H1 (cell line): ENCODE data around the gene LRRC4C. TPM values are rescaled to one million over a fixed set of nuclear protein-coding genes. Genes with fewer than 3 reads are reported as not detected.

ENCODE experiments used
- CTCF ChIA-PET: fragments of 300-600 bp; sonication (Branson Sonifier 250); formaldehyde crosslinking; loops from one replicate; lab custom pipeline; 2021; ENCODE audit not compliant: partially characterized antibody; lab: Charles Lee
- POLR2A ChIA-PET: fragments of 300-600 bp; sonication (Branson Sonifier 250); formaldehyde crosslinking; loops from one replicate; lab custom pipeline; 2021; ENCODE audit warnings: inconsistent platforms; ENCODE audit not compliant: partially characterized antibody; lab: Charles Lee
- DNase-seq, 2 experiments: peaks; one replicate each; pipeline versions ENCODE4 v3.0.0 to v3.0.0-alpha.2; 2010 to 2022; ENCODE audit warnings: low spot score in 2 of 2, low read depth in 1 of 2, mixed read lengths in 1 of 2
- FAIRE-seq: peaks from 2 replicates; lab custom pipeline; 2011; peaks lifted over from hg19 to GRCh38; lab: Jason Lieb, UNC
- H2AFZ ChIP-seq: 2 replicates; pipeline ENCODE4 v1.8.1; 2012; ENCODE audit warnings: low read length, inconsistent platforms
- H2AK5ac ChIP-seq: 2 replicates; pipeline ENCODE4 v1.6.1; 2013; ENCODE audit warnings: low read depth, low read length
- H2BK120ac ChIP-seq: replicated peaks from 2 replicates; pipeline ENCODE3; 2013; ENCODE audit warnings: low read depth, low read length, inconsistent platforms
- H2BK12ac ChIP-seq: 2 replicates; pipeline ENCODE4 v1.6.1; 2013; ENCODE audit warnings: low read depth, low read length
- H2BK15ac ChIP-seq: 2 replicates; pipeline ENCODE4 v1.6.1; 2013; ENCODE audit warnings: low read length
- H2BK20ac ChIP-seq: 2 replicates; pipeline ENCODE4 v1.6.1; 2013; ENCODE audit warnings: low read length
- H2BK5ac ChIP-seq: 2 replicates; pipeline ENCODE4 v1.6.1; 2013; ENCODE audit warnings: low read depth, low read length
- H3K14ac ChIP-seq: 2 replicates; pipeline ENCODE4 v1.6.1; 2013; ENCODE audit warnings: inconsistent platforms; ENCODE audit not compliant: insufficient read length
- H3K18ac ChIP-seq: 2 replicates; pipeline ENCODE4 v1.6.1; 2013; ENCODE audit warnings: low read length; ENCODE audit errors: extremely low read depth
- H3K23ac ChIP-seq: 2 replicates; pipeline ENCODE4 v1.6.1; 2013; ENCODE audit warnings: inconsistent platforms; ENCODE audit not compliant: insufficient read length
- H3K23me2 ChIP-seq: 2 replicates; pipeline ENCODE4 v1.6.1; 2013; ENCODE audit warnings: low read depth, low read length
- H3K27ac ChIP-seq: 2 replicates; pipeline ENCODE4 v1.6.1; 2011; ENCODE audit warnings: low read depth, low read length, inconsistent platforms
- H3K27me3 ChIP-seq, 4 experiments: replicated peaks in 1 of 4; 1 replicate in 1 of 4; 2 replicates in 3 of 4; pipeline versions ENCODE4 v1.6.1 to v1.8.1; 2011 to 2013; ENCODE audit warnings: low read length in 3 of 4, mild to moderate bottlenecking in 3 of 4, inconsistent platforms in 2 of 4, mixed read lengths in 2 of 4, moderate library complexity in 1 of 4; ENCODE audit not compliant: control insufficient read depth in 3 of 4, insufficient read depth in 3 of 4; ENCODE audit errors: extremely low read depth in 1 of 4
- H3K36me3 ChIP-seq, 4 experiments: 2 replicates each; pipeline versions ENCODE4 v1.6.1 to v1.8.1; 2011 to 2013; ENCODE audit warnings: mild to moderate bottlenecking in 4 of 4, low read length in 3 of 4, moderate library complexity in 2 of 4, control low read depth in 1 of 4, inconsistent platforms in 1 of 4; ENCODE audit not compliant: insufficient read depth in 4 of 4, control insufficient read depth in 2 of 4
- H3K4ac ChIP-seq: replicated peaks from 2 replicates; pipeline ENCODE3; 2013; ENCODE audit warnings: low read length, low read depth, mixed read lengths, inconsistent platforms; ENCODE audit not compliant: insufficient read length
- H3K4me1 ChIP-seq, 4 experiments: replicated peaks in 1 of 4; 1 replicate in 1 of 4; 2 replicates in 3 of 4; pipeline versions ENCODE4 v1.6.1 to v1.8.1; 2011 to 2013; ENCODE audit warnings: low read length in 3 of 4, inconsistent platforms in 2 of 4, mixed read lengths in 1 of 4; ENCODE audit not compliant: insufficient read depth in 4 of 4, control insufficient read depth in 3 of 4
- H3K4me2 ChIP-seq, 2 experiments: 2 replicates each; pipeline versions ENCODE4 v1.6.1 to v1.8.1; 2011 to 2013; ENCODE audit warnings: low read depth in 2 of 2, low read length in 2 of 2, control low read depth in 1 of 2, inconsistent platforms in 1 of 2, mild to moderate bottlenecking in 1 of 2; ENCODE audit not compliant: insufficient read depth in 1 of 2
- H3K4me3 ChIP-seq, 4 experiments: fragments of 200-600, 300-600 bp in 1 of 4; sonication (generic), shearing (Covaris generic), sonication (Bioruptor Twin) in 1 of 4; 2 replicates each; pipeline versions ENCODE4 v1.5.1 to v1.8.1; 2011 to 2016; ENCODE audit warnings: low read length in 4 of 4, low read depth in 3 of 4, control low read depth in 2 of 4, inconsistent platforms in 2 of 4, mild to moderate bottlenecking in 2 of 4, mixed read lengths in 1 of 4, moderate library complexity in 1 of 4; ENCODE audit not compliant: insufficient read depth in 2 of 4; ENCODE audit errors: extremely low read depth in 1 of 4
- H3K56ac ChIP-seq: replicated peaks from 2 replicates; pipeline ENCODE3; 2013; ENCODE audit warnings: low read depth, mild to moderate bottlenecking, mixed read lengths, low read length, inconsistent platforms; ENCODE audit not compliant: insufficient read length
- H3K79me1 ChIP-seq: 2 replicates; pipeline ENCODE4 v1.6.1; 2013; ENCODE audit warnings: low read depth, low read length, control low read depth
- H3K79me2 ChIP-seq, 2 experiments: 2 replicates each; pipeline versions ENCODE4 v1.6.1 to v1.8.1; 2012 to 2013; ENCODE audit warnings: low read length in 2 of 2, mild to moderate bottlenecking in 2 of 2, inconsistent platforms in 1 of 2; ENCODE audit not compliant: insufficient read depth in 2 of 2, control insufficient read depth in 1 of 2
- H3K9ac ChIP-seq, 4 experiments: replicated peaks in 1 of 4; 1 replicate in 1 of 4; 2 replicates in 3 of 4; pipeline versions ENCODE4 v1.6.1 to v1.8.1; 2011 to 2013; ENCODE audit warnings: low read depth in 3 of 4, low read length in 3 of 4, control low read depth in 2 of 4, mild to moderate bottlenecking in 2 of 4, moderate library complexity in 2 of 4, inconsistent platforms in 1 of 4; ENCODE audit errors: extremely low read depth in 1 of 4
- H3K9me3 ChIP-seq, 2 experiments: 2 replicates each; pipeline versions ENCODE4 v1.6.1 to v1.8.1; 2012 to 2013; ENCODE audit warnings: mild to moderate bottlenecking in 2 of 2, moderate library complexity in 2 of 2, control low read depth in 1 of 2, inconsistent platforms in 1 of 2, low read depth in 1 of 2, low read length in 1 of 2, mixed read lengths in 1 of 2; ENCODE audit not compliant: insufficient read depth in 2 of 2
- H4K20me1 ChIP-seq, 2 experiments: replicated peaks in 1 of 2; 2 replicates each; pipeline versions ENCODE3 to v1.8.1; 2011 to 2013; ENCODE audit warnings: inconsistent platforms in 2 of 2, low read length in 2 of 2, mild to moderate bottlenecking in 1 of 2; ENCODE audit not compliant: insufficient read depth in 2 of 2, control insufficient read depth in 1 of 2
- H4K5ac ChIP-seq: 2 replicates; pipeline ENCODE4 v1.6.1; 2013; ENCODE audit warnings: low read length, low read depth, mixed read lengths, inconsistent platforms; ENCODE audit not compliant: insufficient read length
- H4K8ac ChIP-seq: 2 replicates; pipeline ENCODE4 v1.8.0; 2013; ENCODE audit warnings: mild to moderate bottlenecking, moderate library complexity, low read length, inconsistent platforms; ENCODE audit not compliant: insufficient read depth; ENCODE audit errors: extremely low read depth
- H4K91ac ChIP-seq: replicated peaks from 2 replicates; pipeline ENCODE3; 2013; ENCODE audit warnings: low read length, mixed read lengths, inconsistent platforms; ENCODE audit not compliant: insufficient read length
- BACH1 ChIP-seq: IDR thresholded peaks from 2 replicates; pipeline ENCODE4 v1.6.1; 2012; ENCODE audit warnings: low read length, improper control_type of control experiment
- CTBP2 ChIP-seq: IDR thresholded peaks from 2 replicates; pipeline ENCODE4 v1.7.0; 2011; ENCODE audit warnings: borderline replicate concordance, mild to moderate bottlenecking, moderate library complexity, mixed read lengths, low read length; ENCODE audit not compliant: insufficient read depth, insufficient read length
- EP300 ChIP-seq, 2 experiments: IDR thresholded peaks; 1 replicate in 1 of 2; 2 replicates in 1 of 2; pipeline ENCODE4 v1.6.1; 2011 to 2012; ENCODE audit warnings: low read depth in 2 of 2, low read length in 2 of 2, mild to moderate bottlenecking in 2 of 2, borderline replicate concordance in 1 of 2, inconsistent platforms in 1 of 2, moderate library complexity in 1 of 2
- FOSL1 ChIP-seq: IDR thresholded peaks from 2 replicates; pipeline ENCODE4 v1.6.1; 2011; ENCODE audit warnings: mild to moderate bottlenecking, low read depth, low read length, moderate library complexity; ENCODE audit not compliant: insufficient read depth
- JUND ChIP-seq: IDR thresholded peaks from 2 replicates; pipeline ENCODE4 v1.6.1; 2011; ENCODE audit warnings: mild to moderate bottlenecking, improper control_type of control experiment, low read length
- KDM5A ChIP-seq: fragments of 200-600 bp; IDR thresholded peaks from 2 replicates; pipeline ENCODE4 v1.7.1; 2012; ENCODE audit warnings: mild to moderate bottlenecking, low read length, inconsistent platforms, mixed read lengths
- NANOG ChIP-seq: IDR thresholded peaks from 2 replicates; pipeline ENCODE4 v1.6.1; 2011; ENCODE audit warnings: low read length, low read depth, mild to moderate bottlenecking, inconsistent platforms; ENCODE audit not compliant: insufficient read depth, poor library complexity, severe bottlenecking
- RFX5 ChIP-seq: IDR thresholded peaks from 2 replicates; pipeline ENCODE4 v1.6.1; 2011; ENCODE audit warnings: low read depth, low read length, improper control_type of control experiment, borderline replicate concordance
- RNF2 ChIP-seq: fragments of 200-900, 300-1000 bp; sonication (generic); IDR thresholded peaks from 2 replicates; pipeline ENCODE4 v1.7.1; 2016; ENCODE audit warnings: borderline replicate concordance, low read depth, mild to moderate bottlenecking, antibody characterized with exemption, low read length; ENCODE audit not compliant: poor library complexity, severe bottlenecking; ENCODE audit errors: missing control alignments
- SRF ChIP-seq: IDR thresholded peaks from 2 replicates; pipeline ENCODE4 v1.6.1; 2011; ENCODE audit warnings: mild to moderate bottlenecking, low read depth, low read length, moderate library complexity
- TBP ChIP-seq: IDR thresholded peaks from 2 replicates; pipeline ENCODE4 v1.6.1; 2011; ENCODE audit warnings: low read depth, low read length, improper control_type of control experiment
- WGBS, 2 experiments: shearing (Covaris generic) in 1 of 2; methylation state at CpG; one replicate each; pipeline versions ENCODE4 v1.1.6 to v1.1.7; 2013 to 2015; ENCODE audit warnings: low lambda C conversion rate in 2 of 2, mixed read lengths in 2 of 2, inconsistent platforms in 1 of 2, low coverage in 1 of 2, missing lambda C conversion rate in 1 of 2; ENCODE audit not compliant: insufficient replicate concordance in 2 of 2, insufficient coverage in 1 of 2, insufficient read length in 1 of 2; ENCODE audit errors: extremely low coverage in 1 of 2, missing lambda C conversion rate in 1 of 2; 5-methylcytosine and 5-hydroxymethylcytosine counted together
- polyA plus RNA-seq, 7 experiments: library from polyadenylated mRNA; depleted of rRNA in 3 of 7; stranded (reverse) in 5 of 7; unstranded in 2 of 7; fragments of >200 nt in 5 of 7; fragments of 200-250 nt in 2 of 7; gene quantifications; 1 replicate in 5 of 7; 2 replicates in 1 of 7; 4 replicates in 1 of 7; pipeline versions ENCODE4 v1.2.1 to v1.2.3, GENCODE V29; 2011 to 2013; ENCODE audit warnings: missing spikeins in 2 of 7, mixed read lengths in 2 of 7
- total RNA-seq: library from RNA; stranded (reverse); fragmentation: NEBNext Ultra II Directional; extraction: Animal tissue kit (Norgen Biotek cat#: 25700); gene quantifications from 2 replicates; pipeline ENCODE4 v1.2.1, GENCODE V29; 2021

Gene LRRC4C
- total and polyA plus RNA-seq, 2 of the 8 experiments (the other 6 are each of a cell fraction or from before 2014, with no cell fraction given): 0.23 to 2.2 TPM

DNA sequence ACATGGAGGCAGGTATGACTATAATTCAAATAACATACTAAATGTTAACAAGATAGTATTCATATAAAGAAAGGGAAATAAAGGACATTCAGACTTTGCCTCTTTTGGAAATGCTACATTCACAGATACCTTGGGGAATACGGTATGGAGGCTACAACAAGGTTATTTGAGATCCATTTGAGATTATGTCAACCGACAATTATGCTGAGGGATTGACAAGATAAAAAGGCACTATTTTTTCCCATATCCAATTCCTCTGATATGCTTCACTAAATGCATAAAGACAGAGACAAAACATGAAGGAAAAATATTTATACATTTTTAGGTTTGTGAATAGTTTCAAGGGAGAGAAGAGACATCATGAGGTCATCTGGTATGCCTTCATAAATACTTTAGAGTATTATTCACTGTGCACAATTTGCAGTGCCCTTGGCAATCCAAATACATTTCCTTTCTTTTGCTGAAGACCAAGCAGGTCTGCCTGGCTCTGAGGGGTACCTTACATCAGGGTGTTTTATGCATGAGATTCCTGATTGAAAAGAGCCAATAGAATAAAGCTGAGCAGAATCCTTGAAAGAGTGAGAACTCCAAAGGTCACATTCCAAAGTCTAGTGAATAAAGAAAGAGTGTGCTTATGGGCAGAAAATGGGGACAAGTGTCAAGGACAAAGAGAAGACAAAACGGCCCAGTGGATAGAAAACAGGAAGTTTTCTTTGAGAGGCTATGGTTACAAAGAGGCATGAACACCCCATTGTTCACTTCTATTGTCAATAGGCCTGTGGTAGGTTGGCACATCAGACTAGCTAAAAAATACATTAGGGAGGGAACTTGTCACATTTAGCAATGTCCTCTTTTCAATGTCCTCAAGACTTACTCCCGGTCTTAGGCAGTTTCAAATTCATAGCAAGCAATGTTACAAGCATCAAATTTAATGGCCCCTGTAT lies 455.8 kb downstream of the LRRC4C start:
- Histone ChIP-seq H3K4me2 (no peak overlapping the region), H3K79me2 (no peaks in the 10 kb centered on the region), H3K36me3 (no peaks in the 10 kb centered on the region), H4K8ac (no peak overlapping the region), H4K20me1 (no peaks in the 10 kb centered on the region), H2AK5ac (no peak overlapping the region), H3K27ac (no peak overlapping the region), H4K91ac (no peak overlapping the region), H3K23ac (no peak overlapping the region), H3K9ac (no peak overlapping the region), H3K23me2 (no peaks in the 10 kb centered on the region; the same call in 1 of the 2 replicates), H3K56ac (no peak overlapping the region), H4K5ac (no peak overlapping the region), H2AFZ (no peak overlapping the region), H3K79me1 (no peaks in the 10 kb centered on the region), H2BK20ac (no peak overlapping the region), H2BK15ac (no peak overlapping the region), H3K9me3 (no peaks in the 10 kb centered on the region), H3K14ac (no peak overlapping the region), H2BK5ac (no peak overlapping the region), H3K4me3 (no peak overlapping the region), H3K4ac (no peak overlapping the region), H3K27me3 (peaks cover 0 to 1% (median 0%) of the 10 kb centered on the region in 4 experiments; a peak in 1 of 7 replicates), H3K18ac (no peak overlapping the region), H3K4me1 (no peaks in the 10 kb centered on the region), H2BK120ac (no peak overlapping the region), H2BK12ac (no peak overlapping the region)
- WGBS, 2 experiments: 73% methylated on average over 4 of the region's 4 CpGs; no CpG with 5 or more reads in 1 of the 2 experiments
- FAIRE-seq: no peak
- POLR2A ChIA-PET: no interaction called here
- DNase-seq: no peak
- CTCF ChIA-PET: no interaction called here
- TF ChIP-seq SRF: no peak
- no peak for TF ChIP-seq RFX5
- TF ChIP-seq JUND: no peak
- no peak for TF ChIP-seq BACH1
- TF ChIP-seq RNF2: no peak
- TF ChIP-seq CTBP2: no peak
- TF ChIP-seq KDM5A: no peak
- no peak for TF ChIP-seq TBP
- TF ChIP-seq EP300 (IDR thresholded peaks at IDR 0.05; ENCODE audit: borderline replicate concordance in 1 of 2, low read depth in 2 of 2, low read length in 2 of 2): no peak
- no peak for TF ChIP-seq NANOG
- TF ChIP-seq FOSL1: no peak
